Aorta (tissue), 5 donors: ENCODE results near the gene NEDD4L. TPM values are rescaled to one million over a fixed set of nuclear protein-coding genes. Genes with fewer than 3 reads are reported as not detected.

ENCODE experiments used
- ATAC-seq: fragments of 200-7000 bp; cut with Tn5 transposase; one replicate; pipeline ENCODE4 v1.9.1; 2022; ENCODE audit warnings: moderate library complexity; ENCODE audit not compliant: low FRiP score
- DNase-seq, 2 donors: peaks; one replicate each; pipeline ENCODE4 v3.0.0-alpha.2; 2020
- H3K27ac ChIP-seq, 2 donors: one replicate each; pipeline ENCODE4 v1.5.1; 2013; ENCODE audit warnings: low read length in 2 of 2, mild to moderate bottlenecking in 2 of 2, moderate library complexity in 2 of 2, control low read depth in 1 of 2, inconsistent platforms in 1 of 2, low read depth in 1 of 2
- H3K27me3 ChIP-seq, 2 donors: one replicate each; pipeline ENCODE4 v1.6.1; 2013; ENCODE audit warnings: control low read depth in 1 of 2, low read length in 1 of 2, mild to moderate bottlenecking in 1 of 2, moderate library complexity in 1 of 2; ENCODE audit not compliant: insufficient read depth in 2 of 2, control insufficient read depth in 1 of 2
- H3K36me3 ChIP-seq, 2 donors: one replicate each; pipeline ENCODE4 v1.6.1; 2013; ENCODE audit warnings: control low read depth in 1 of 2, low read length in 1 of 2, mild to moderate bottlenecking in 1 of 2; ENCODE audit not compliant: insufficient read depth in 2 of 2, control insufficient read depth in 1 of 2
- H3K4me1 ChIP-seq, 2 donors: one replicate each; pipeline ENCODE4 v1.6.1; 2013; ENCODE audit warnings: low read length in 2 of 2, control low read depth in 1 of 2, mild to moderate bottlenecking in 1 of 2, moderate library complexity in 1 of 2; ENCODE audit not compliant: insufficient read depth in 2 of 2, control insufficient read depth in 1 of 2
- H3K4me3 ChIP-seq, 2 donors: one replicate each; pipeline ENCODE4 v1.5.1; 2013; ENCODE audit warnings: low read length in 2 of 2, control low read depth in 1 of 2, mild to moderate bottlenecking in 1 of 2
- H3K9me3 ChIP-seq: one replicate; pipeline ENCODE4 v1.6.1; 2013; ENCODE audit warnings: mild to moderate bottlenecking, low read length; ENCODE audit not compliant: control insufficient read depth
- WGBS, 2 donors: extraction: QIAGEN DNeasy Blood & Tissue Kit; methylation state at CpG; one replicate each; pipeline ENCODE4 v1.1.7; 2013; 5-methylcytosine and 5-hydroxymethylcytosine counted together
- intact Hi-C, 2 donors: fragments of 100-400 bp; cut with DNase I; formaldehyde crosslinking; loops; one replicate each; pipeline versions ENCODE4 v1.14.2 to v1.15.0; 2022
- polyA plus RNA-seq, 2 donors: library from polyadenylated mRNA; stranded (reverse); fragments of 200-250 nt; gene quantifications; one replicate each; pipeline ENCODE4 v1.2.3, GENCODE V29; 2013
- total RNA-seq, 2 donors: library from RNA; stranded (reverse); fragmentation: NEBNext Ultra II Directional; extraction: Animal tissue kit (Norgen Biotek cat#: 25700); gene quantifications; one replicate each; pipeline ENCODE4 v1.2.1, GENCODE V29; 2021
- donor health status: healthy with polysubstance abuse.
- donor health status: Bipolar disorder and iron deficiency.
- donor health status: DM: no; HTN: no; CAD: no.
- donor health status: DM: no; HTN: no; CAD: no.
- donor health status: DM: yes; HTN: yes; CAD: no.

NEDD4L gene
- total and polyA plus RNA-seq, 4 donors, result 4.0 to 24.0 (median 17.8) TPM

DNA sequence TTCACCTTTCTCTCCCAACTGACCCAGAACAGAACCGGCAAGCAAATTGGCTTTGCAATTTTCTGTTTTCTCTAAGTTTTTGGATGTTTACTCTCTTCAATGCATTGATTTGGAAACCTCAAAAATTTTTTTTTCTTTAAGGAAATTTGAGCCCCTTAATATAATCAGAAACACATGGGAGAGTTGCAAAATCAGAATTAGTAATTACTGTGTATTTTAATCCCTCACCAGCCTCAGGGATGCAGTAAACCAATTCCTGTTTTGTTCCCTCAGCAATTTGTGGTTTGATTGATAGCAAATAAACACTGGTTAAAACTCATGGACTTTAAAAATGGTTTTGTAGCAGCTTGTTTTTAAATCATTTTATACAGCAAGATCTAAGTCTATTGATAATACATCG lies 281.5 kb downstream of the NEDD4L start:
- intact Hi-C loops, result loop anchor here in 1 of 2 donors (10.0 kb wide), 2 partner anchors 141 to 281 kb away; partner anchors contain the start of gene NEDD4L
- H3K4me3 ChIP-seq, result no peak overlapping the region
- no peak for DNase-seq
- H3K27ac ChIP-seq, result no peak overlapping the region
- H3K9me3 ChIP-seq, result no peaks in the 10 kb centered on the region
- WGBS, 2 donors, result 87 to 91% methylated on average over 2 of the region's 2 CpGs
- no peaks in the 10 kb centered on the region for H3K27me3 ChIP-seq
- no peaks in the 10 kb centered on the region for H3K4me1 ChIP-seq
- no peaks in the 10 kb centered on the region for H3K36me3 ChIP-seq
- ATAC-seq, result no peak

DNA sequence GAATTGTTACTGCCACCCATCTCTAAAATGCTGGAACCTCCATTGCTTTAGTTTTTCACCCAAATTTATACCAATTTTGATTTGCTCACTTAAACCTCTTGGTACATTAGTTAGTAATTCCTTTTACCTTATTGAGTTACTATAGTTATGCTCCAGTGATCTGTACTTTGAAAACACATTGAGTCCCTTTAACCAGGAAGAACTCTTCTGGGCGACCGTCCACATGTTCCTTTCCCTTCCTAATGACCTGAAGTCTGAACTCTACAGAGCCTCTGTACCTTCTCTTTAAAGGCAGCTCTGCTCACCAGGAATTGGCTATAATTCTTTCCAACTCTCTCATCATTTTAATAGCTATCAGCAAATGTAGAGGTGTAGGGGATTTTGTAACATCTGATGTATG lies 290.0 kb downstream of the NEDD4L start:
- intact Hi-C loops, result no loop called here
- Histone ChIP-seq H3K27me3 (no peaks in the 10 kb centered on the region), H3K27ac (no peak overlapping the region), H3K4me1 (no peaks in the 10 kb centered on the region), H3K36me3 (no peaks in the 10 kb centered on the region), H3K9me3 (no peaks in the 10 kb centered on the region), H3K4me3 (no peak overlapping the region)
- 97 to 98% methylated on average over 2 of the region's 2 CpGs for WGBS, 2 donors
- ATAC-seq (no peak), DNase-seq (no peak)

DNA sequence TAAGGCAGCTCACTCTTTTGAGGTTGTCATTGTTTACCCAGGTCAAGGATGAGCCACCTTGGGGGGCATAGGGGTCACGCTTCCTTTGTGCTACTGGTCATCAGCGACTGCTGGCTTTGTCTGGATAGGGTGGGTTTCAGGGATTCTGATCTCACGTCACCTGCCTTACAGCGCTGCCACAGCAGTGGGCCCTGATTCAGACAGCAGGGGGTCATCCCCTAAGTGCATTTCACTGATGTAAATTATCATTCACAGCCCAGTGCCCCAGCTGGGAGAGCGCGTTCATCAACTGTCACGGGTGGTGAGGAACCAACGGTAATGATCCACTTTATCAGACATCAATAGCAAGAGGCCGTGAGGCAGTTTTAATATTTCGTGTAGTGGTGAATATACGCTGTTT lies 291.2 kb downstream of the NEDD4L start:
- intact Hi-C loops, result no loop called here
- ATAC-seq (no peak), DNase-seq (no peak)
- Histone ChIP-seq H3K27ac (no peak overlapping the region), H3K36me3 (no peaks in the 10 kb centered on the region), H3K4me1 (no peaks in the 10 kb centered on the region), H3K9me3 (no peaks in the 10 kb centered on the region), H3K27me3 (no peaks in the 10 kb centered on the region), H3K4me3 (no peak overlapping the region)
- 90 to 91% methylated on average over 11 of the region's 11 CpGs for WGBS, 2 donors

DNA sequence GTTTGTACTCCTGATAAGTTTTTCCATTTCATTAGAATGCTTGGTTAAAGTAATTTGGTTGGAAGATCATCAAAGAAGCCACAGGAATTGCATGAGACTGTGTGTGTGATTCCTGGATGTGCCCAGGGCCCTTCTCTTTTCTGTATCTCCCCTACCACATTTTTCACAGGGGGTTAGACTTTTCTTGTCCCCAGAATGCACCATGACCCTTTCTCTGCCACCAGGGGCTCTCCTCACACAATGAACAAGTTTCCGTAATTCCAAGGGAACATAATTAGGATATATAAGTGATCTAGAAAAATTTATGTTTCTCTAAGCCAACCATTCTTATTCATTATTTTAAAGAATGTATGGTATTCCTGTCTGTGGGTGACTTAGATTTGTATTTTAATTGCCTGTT lies 291.8 kb downstream of the NEDD4L start:
- Histone ChIP-seq H3K27ac (no peak overlapping the region), H3K4me3 (no peak overlapping the region), H3K27me3 (no peaks in the 10 kb centered on the region), H3K9me3 (no peaks in the 10 kb centered on the region), H3K4me1 (no peaks in the 10 kb centered on the region), H3K36me3 (no peaks in the 10 kb centered on the region)
- ATAC-seq (no peak), DNase-seq (no peak)
- WGBS, 2 donors, result 83 to 92% methylated on average over 1 of the region's 1 CpG
- intact Hi-C loops, result no loop called here

DNA sequence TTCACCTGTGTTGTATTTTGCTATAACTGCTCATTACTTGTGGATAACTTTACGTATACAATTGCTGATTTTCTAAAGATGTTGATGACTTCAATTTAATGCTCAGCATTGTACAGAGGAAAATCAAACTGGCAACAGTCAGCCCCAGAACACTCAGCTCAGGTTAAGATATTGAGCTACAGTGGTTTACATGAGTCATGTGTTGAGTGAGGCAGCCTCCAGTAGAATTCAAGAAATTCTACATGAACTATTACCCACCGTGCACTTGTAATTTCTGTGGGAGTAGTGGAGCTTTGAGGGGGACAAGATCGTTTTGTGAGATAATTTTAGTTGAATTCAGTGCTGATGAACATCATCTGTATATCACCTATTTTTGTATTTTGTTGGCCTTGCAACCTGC lies 292.6 kb downstream of the NEDD4L start:
- H3K36me3 ChIP-seq, result no peaks in the 10 kb centered on the region
- WGBS, 2 donors, result 88 to 92% methylated on average over 3 of the region's 3 CpGs
- DNase-seq, result no peak

DNA sequence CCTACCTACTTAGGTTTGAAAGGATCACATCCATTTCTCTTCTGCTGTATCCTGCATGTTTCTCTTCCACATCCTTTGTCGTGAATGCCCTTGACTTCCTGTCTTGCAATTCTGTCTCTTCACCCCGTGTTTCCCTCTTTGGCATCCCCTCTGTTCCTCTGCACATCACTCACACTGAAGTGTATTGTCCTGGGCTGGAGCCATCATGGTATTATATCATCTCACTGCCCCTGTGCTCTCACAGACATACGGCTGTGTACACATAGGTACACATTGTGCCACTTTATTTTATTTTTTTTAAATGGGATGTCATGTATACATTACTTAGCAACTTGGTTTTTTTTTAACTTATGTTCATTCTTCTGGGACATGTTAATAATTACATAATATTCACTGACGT lies 293.3 kb downstream of the NEDD4L start:
- Histone ChIP-seq H3K27ac (no peak overlapping the region), H3K27me3 (no peaks in the 10 kb centered on the region), H3K4me1 (no peaks in the 10 kb centered on the region), H3K9me3 (no peaks in the 10 kb centered on the region), H3K4me3 (no peak overlapping the region), H3K36me3 (no peaks in the 10 kb centered on the region)
- DNase-seq, result no peak
- intact Hi-C loops, result no loop called here
- ATAC-seq, result no peak
- WGBS, 2 donors, result 64 to 82% methylated on average over 4 of the region's 4 CpGs

More for the DNA sequence above, 292.6 kb downstream of the NEDD4L start:
- no peak overlapping the region for H3K27ac ChIP-seq
- no peaks in the 10 kb centered on the region for H3K9me3 ChIP-seq
- intact Hi-C loops, result no loop called here
- no peak overlapping the region for H3K4me3 ChIP-seq
- no peaks in the 10 kb centered on the region for H3K27me3 ChIP-seq
- H3K4me1 ChIP-seq, result no peaks in the 10 kb centered on the region
- no peak for ATAC-seq

DNA sequence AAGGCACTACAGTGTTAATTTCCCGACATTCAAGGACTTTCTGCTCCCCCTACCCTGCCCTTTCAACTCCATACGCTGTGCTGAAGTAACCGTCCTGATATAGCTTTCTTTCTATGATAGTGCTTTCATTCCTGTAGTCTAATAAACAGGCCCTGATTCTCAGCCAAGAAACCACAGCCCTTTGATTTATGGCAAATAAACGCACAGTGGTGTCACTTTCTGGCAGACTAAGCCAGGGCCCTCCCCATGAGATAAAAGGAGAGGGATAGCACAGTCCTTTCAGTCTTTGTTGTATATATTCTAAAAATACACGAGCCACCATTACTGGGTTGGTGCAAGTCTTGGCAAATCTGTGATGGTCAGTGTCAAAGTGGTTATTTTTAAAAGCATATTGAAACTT lies 293.7 kb downstream of the NEDD4L start:
- H3K9me3 ChIP-seq, result no peaks in the 10 kb centered on the region
- ATAC-seq (no peak), DNase-seq (no peak)
- no peaks in the 10 kb centered on the region for H3K27me3 ChIP-seq
- intact Hi-C loops, result no loop called here
- H3K36me3 ChIP-seq, result no peaks in the 10 kb centered on the region
- 80 to 82% methylated on average over 5 of the region's 5 CpGs for WGBS, 2 donors
- H3K4me1 ChIP-seq, result no peaks in the 10 kb centered on the region
- H3K27ac ChIP-seq, result no peak overlapping the region
- no peak overlapping the region for H3K4me3 ChIP-seq

DNA sequence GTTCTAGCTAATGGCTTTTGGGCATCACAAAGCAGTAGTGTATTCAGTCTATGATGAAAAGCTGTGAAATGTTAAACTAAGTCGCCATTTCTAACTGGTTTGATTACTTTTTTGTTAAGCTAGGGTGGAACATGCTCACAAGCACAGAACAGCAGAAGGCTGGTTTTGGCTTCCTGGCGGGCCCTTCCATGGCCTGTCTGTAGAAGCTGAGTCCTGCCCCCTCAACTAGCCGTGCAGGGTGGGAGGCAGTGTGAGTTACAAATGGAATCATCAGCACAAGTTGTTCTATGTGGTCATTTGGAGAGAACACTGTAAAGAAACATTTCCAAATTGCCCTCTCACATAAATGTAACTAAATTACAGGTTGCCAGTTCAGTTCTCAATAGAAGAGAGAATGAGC lies 294.1 kb downstream of the NEDD4L start:
- intact Hi-C loops, result no loop called here

DNA sequence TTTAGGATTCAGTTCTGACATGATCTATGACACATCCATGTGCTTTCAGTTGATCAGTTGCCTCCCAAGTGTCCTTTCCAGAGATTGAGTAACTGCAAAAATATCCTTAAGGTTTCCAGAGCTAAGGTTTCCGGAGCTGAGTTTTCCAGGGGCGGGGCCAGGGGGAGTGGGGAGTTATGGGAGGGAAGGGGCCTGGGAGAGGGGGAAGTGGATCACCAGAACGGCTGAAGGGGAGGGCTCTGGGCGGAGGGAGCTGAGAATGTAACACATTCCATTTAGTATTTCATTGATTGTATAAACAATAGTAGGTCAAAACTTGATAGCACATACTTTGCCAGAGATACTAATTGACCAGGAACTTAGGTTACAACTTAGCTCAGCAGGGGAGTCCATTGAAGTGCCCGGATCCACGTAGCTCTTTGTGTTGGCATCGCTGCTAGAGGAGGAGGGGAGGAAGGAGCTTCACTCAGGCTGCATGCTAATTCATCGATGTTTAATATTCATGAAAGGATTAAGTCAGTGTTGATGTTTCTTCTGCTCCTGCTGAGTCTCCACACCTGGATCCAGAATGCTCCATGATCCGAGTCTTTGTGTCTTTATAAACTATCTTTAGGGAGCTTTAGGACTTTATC lies 295.1 kb downstream of the NEDD4L start:
- H3K27ac ChIP-seq, result no peak overlapping the region
- intact Hi-C loops, result no loop called here
- ATAC-seq, result no peak

More for the DNA sequence above, 294.1 kb downstream of the NEDD4L start:
- H3K4me3 ChIP-seq, result no peak overlapping the region
- H3K27me3 ChIP-seq, result no peaks in the 10 kb centered on the region
- no peaks in the 10 kb centered on the region for H3K36me3 ChIP-seq
- no peaks in the 10 kb centered on the region for H3K9me3 ChIP-seq
- DNase-seq, result no peak
- 94 to 96% methylated on average over 3 of the region's 3 CpGs for WGBS, 2 donors
- no peak overlapping the region for H3K27ac ChIP-seq
- H3K4me1 ChIP-seq, result no peaks in the 10 kb centered on the region
- ATAC-seq, result no peak

More for the DNA sequence above, 295.1 kb downstream of the NEDD4L start:
- Histone ChIP-seq H3K27me3 (no peaks in the 10 kb centered on the region), H3K36me3 (no peaks in the 10 kb centered on the region), H3K4me3 (no peak overlapping the region), H3K9me3 (no peaks in the 10 kb centered on the region), H3K4me1 (no peaks in the 10 kb centered on the region)
- no peak for DNase-seq
- 28 to 37% methylated on average over 9 of the region's 9 CpGs for whole genome bisulfite sequencing, 2 donors
